NB4 (cell line): ENCODE data around the gene TPBGL.

Experiments
- MAX ChIP-seq: IDR thresholded peaks from 2 replicates; pipeline ENCODE4 v1.6.1; 2011; ENCODE audit warnings: low read depth, low read length
- MYC ChIP-seq: IDR thresholded peaks from 2 replicates; pipeline ENCODE4 v1.6.1; 2011; ENCODE audit warnings: low read depth, low read length
- POLR2A ChIP-seq: IDR thresholded peaks from 2 replicates; pipeline ENCODE4 v1.6.1; 2011; ENCODE audit warnings: mild to moderate bottlenecking; ENCODE audit not compliant: insufficient read length; ENCODE audit errors: extremely low read depth
- TF ChIP-seq, protein P1 (sequence below): IDR thresholded peaks from one replicate; pipeline ENCODE4 v1.5.1; 2012; ENCODE audit warnings: low read depth, low read length

DNA sequence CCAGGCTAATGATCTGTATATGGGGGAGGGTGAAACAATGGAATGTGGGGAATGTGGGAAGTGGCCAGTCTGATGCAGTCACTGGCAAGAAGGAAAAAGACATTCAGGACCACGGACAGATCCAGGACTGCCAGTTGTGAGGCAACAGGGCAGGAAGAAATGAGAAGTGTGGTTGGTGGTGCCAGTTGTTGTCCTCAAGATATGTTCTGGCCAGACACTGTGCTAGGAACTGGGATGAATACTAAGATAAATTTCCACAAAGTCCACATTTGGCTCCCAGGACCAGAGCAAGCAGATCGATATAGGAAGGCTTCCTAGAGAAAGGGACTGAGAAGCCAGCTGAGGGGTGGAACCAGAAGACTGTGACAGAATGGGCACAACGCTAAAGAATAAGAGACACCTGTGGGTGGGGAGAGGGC, 6.8 kb upstream of the TPBGL start:
- TF ChIP-seq POLR2A (no peak), MAX (peak; percentile 58), MYC (no peak)
- TF ChIP-seq, protein P1, sequence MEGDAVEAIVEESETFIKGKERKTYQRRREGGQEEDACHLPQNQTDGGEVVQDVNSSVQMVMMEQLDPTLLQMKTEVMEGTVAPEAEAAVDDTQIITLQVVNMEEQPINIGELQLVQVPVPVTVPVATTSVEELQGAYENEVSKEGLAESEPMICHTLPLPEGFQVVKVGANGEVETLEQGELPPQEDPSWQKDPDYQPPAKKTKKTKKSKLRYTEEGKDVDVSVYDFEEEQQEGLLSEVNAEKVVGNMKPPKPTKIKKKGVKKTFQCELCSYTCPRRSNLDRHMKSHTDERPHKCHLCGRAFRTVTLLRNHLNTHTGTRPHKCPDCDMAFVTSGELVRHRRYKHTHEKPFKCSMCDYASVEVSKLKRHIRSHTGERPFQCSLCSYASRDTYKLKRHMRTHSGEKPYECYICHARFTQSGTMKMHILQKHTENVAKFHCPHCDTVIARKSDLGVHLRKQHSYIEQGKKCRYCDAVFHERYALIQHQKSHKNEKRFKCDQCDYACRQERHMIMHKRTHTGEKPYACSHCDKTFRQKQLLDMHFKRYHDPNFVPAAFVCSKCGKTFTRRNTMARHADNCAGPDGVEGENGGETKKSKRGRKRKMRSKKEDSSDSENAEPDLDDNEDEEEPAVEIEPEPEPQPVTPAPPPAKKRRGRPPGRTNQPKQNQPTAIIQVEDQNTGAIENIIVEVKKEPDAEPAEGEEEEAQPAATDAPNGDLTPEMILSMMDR, result no peak
